ENCODE data around the gene ZNF280D.
"Not testable (repeated sequence)": the region's sequence is repeated elsewhere in the genome, so short reads cannot be mapped to it uniquely, and the experiment has no call there.

ZNF280D gene

GRCh38 chr15:56733136-56734012 lies at the start of gene ZNF280D:
ZNF280D (minus strand) TSS chr15:56733509; CDS start chr15:56707109, 26,400 bp downstream.
- DNase-seq (ENCODE audit: low read depth, low spot score), result peak; percentile 58

DNA sequence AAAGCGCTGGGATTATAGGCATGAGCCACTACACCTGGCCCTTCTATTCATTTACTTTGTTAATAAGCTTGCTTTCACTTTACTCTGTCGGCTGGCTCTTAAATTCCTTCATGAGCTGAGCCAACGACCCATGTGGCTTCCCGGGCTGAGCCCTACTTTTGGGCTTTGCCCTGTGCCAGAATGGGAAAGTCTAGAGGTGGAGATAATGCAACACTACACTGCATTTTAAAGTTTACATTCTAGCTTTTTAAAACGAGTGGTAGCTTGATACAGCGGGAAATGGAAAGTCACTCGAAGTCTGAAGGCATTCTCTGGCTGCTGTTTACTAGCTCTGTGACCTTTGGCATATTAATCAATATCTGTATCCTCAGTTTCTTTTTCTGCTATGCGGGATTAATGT lies 49.0 kb upstream of the ZNF280D start:
- no peak for DNase-seq (ENCODE audit: low read depth, low spot score)

- no peak for DNase-seq (ENCODE audit: low read depth, low spot score)
These were observed 48.4 kb upstream of the ZNF280D start for GRCh38 chr15:56781666-56782065.

- not testable (repeated sequence) for DNase-seq (ENCODE audit: low read depth, low spot score)
These were observed 46.9 kb upstream of the ZNF280D start for GRCh38 chr15:56780102-56780725.

DNA sequence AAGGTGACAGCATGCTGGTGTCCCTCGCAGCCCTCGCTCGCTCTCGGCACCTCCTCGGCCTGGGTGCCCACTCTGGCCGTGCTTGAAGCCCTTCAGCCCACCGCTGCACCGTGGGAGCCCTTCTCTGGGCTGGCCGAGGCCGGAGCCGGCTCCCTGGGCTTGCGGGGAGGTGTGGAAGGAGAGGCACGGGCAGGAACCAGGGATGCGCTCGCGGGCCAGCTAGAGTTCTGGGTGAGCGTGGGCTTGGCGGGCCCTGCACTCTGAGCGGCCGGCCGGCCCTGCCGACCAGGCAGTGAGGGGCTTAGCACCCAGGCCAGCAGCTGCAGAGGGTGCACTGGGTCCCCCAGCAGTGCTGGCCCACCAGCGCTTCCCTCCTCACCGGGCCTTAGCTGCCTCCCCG lies 46.1 kb upstream of the ZNF280D start:
- DNase-seq (ENCODE audit: low read depth, low spot score), result not testable (repeated sequence)

- no peak for DNase-seq (ENCODE audit: low read depth, low spot score)
These were observed 45.5 kb upstream of the ZNF280D start for GRCh38 chr15:56778761-56779160.

DNA sequence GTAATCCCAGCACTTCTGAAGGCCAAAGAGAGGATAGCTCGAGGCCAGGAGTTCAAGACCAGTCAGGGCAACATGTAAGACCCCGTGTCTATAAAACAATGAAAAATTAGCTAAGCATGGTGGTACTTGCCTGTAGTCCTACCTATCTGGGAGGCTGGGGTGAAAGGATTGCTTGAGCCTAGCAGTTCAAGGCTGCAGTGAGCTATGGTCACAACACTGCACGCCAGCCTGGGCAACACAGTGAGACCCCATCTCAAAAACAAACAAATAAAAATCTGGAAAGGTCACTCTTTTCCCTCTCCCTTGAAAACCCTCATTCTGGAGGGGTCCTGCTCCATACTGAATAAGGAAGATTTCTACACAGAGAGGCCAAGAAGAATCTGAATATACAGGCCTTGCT lies 43.5 kb upstream of the ZNF280D start:
- DNase-seq (ENCODE audit: low read depth, low spot score), result no peak

GRCh38 chr15:56775641-56776040 lies 42.3 kb upstream of the ZNF280D start:
- no peak for DNase-seq (ENCODE audit: low read depth, low spot score)

DNA sequence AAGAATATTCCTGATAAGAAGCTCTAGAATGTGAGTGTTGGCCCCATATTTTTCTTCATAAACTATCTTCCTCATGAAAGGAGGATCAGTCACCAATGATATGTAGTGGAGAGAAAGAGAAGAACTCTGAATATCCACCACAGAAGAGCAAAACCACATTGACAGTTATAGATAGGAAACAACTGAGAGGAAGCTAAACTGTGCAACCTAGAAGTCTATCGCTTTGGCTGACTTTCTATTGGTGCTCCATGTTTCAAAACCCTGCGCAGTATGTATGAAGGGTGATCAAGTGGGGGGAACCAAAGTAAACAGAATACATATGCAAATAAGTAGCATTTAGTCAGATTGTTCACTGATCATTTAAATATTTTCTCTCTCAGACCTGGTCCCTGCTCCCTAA lies 41.0 kb upstream of the ZNF280D start:
- no peak for DNase-seq (ENCODE audit: low read depth, low spot score)

- no peak for DNase-seq (ENCODE audit: low read depth, low spot score)
These were observed 39.7 kb upstream of the ZNF280D start for GRCh38 chr15:56772868-56773639.

- no peak for DNase-seq (ENCODE audit: low read depth, low spot score)
These were observed 36.9 kb upstream of the ZNF280D start for GRCh38 chr15:56770173-56770572.

- DNase-seq (ENCODE audit: low read depth, low spot score), result no peak
These were observed 34.0 kb upstream of the ZNF280D start for GRCh38 chr15:56767315-56767714.

DNA sequence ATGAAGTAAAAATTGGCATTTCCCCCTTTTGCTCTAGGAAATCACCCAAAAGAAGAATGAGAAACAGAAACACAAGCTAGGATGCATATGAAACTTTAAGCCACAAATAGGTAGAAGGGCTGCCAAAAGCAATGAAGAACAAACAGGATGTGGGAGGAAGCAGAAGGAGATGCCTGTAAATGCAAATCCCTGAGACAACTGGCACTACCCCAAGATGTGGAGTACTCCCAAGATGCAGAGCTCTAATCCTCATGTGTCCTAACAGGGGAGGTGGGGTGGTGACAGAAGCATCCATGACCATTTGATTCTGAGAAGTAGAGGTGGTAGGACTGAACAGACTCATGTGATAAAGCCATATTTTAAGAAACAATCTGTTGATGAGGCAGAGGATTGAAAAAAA lies 31.9 kb upstream of the ZNF280D start:
- DNase-seq (ENCODE audit: low read depth, low spot score), result no peak

GRCh38 chr15:56763141-56763895 lies 30.0 kb upstream of the ZNF280D start:
- no peak for DNase-seq (ENCODE audit: low read depth, low spot score)

- no peak for DNase-seq (ENCODE audit: low read depth, low spot score)
These were observed 26.9 kb upstream of the ZNF280D start for GRCh38 chr15:56760186-56760585.

- DNase-seq (ENCODE audit: low read depth, low spot score), result no peak
These were observed 26.1 kb upstream of the ZNF280D start for GRCh38 chr15:56759450-56759845.

DNA sequence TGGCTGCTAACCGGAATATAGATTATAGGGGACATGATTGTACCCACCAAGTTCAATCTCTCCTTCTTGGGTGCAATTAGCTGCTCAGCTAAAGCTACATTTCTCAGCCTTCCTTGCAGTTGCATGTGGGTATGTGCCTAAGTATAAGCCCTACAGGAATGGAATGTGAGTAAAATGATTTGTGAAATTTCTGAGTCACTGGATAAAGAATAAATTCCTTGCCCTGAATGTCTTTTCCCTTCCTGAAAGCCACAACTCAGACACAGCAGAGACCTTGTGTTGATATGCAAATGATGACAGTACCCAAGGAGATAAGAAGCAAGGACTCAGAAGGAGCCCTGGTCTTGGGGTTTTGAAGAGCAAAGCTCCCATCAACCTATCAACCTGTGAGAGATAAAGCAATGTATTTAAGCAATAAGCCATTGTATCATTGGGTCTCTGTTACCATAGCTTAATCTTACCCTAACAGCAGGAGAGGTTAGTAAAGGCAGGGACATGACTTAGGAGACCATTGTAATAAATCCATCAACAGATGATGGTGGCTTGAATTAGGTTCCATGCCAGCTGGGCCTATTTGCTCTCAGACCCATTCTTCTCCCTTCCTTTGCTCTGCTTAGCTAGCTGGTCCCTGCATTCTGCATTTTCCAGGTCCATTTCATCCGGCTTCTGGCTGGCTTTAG lies 25.6 kb upstream of the ZNF280D start:
- DNase-seq (ENCODE audit: low read depth, low spot score), result no peak

- DNase-seq (ENCODE audit: low read depth, low spot score), result no peak
These were observed 24.6 kb upstream of the ZNF280D start for GRCh38 chr15:56757875-56758274.

GRCh38 chr15:56754772-56755370 lies 21.6 kb upstream of the ZNF280D start:
- no peak for DNase-seq (ENCODE audit: low read depth, low spot score)

GRCh38 chr15:56752986-56753385 lies 19.7 kb upstream of the ZNF280D start:
- no peak for DNase-seq (ENCODE audit: low read depth, low spot score)

- no peak for DNase-seq (ENCODE audit: low read depth, low spot score)
These were observed 16.7 kb upstream of the ZNF280D start for GRCh38 chr15:56749982-56750381.

All from activated CD4-positive, CD25-positive, alpha-beta regulatory T cell treated with anti-CD3 and anti-CD28 coated beads, Interleukin-2, amount 50 U/mL, for 16 hours (primary cell).